LNCAP (cell line): ENCODE results near the gene PHF11.

Source experiments
- TF ChIP-seq, protein P1 (sequence below): fragments of 450-650 bp; IDR thresholded peaks from 2 replicates; pipeline ENCODE4 v1.5.1; 2017; ENCODE audit warnings: mild to moderate bottlenecking

PHF11 gene

DNA sequence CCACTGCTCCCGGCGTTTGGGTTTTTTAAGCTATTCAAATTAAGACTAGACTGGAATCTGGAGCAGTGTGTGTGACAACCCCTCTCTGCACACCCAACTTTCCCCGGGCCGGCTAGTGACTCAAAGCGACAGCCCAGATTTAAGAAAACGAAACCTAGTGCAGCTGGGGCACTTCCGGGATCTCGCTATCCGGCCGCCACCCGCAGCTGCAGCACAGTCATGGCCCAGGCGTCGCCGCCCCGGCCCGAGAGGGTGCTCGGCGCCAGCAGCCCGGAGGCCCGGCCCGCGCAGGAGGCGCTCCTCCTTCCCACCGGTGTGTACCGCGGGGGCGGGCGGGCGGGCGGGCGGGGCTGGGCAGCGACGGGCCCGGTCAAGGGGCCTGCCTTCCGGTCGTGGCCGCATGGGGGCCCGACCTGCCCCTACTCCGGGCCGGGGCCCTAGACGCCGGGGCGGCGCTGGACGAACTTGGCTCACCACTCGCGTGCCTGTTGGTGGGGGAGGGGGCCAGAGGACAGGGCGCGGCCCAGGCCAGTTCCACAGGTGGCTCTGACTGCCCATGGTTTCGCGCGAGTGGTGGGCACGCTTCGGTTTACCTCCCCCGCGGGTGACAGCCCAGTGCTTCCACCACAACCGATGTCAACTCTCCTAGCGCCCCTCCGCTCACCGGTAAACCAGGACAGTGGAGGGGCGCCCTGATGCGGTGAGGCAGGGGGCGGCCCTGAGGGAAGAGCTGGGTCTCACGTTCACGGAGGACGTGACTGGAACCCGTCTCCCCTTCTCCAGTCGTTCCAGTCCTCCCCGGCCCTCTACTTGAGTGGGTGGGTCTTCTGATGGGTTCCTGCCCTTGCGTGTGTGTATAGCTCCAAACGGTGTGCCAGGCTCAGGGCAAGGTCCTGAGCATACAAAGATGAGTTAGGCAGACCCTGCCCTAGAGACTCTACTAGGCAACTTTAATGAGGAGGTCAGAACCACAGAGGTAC lies at the start of gene PHF11:
Gene PHF11, plus strand, starts transcription at position 171 of the 980 bp plus-strand sequence. Its CDS starts 49 bp downstream, at position 220.
- TF ChIP-seq, protein P1, sequence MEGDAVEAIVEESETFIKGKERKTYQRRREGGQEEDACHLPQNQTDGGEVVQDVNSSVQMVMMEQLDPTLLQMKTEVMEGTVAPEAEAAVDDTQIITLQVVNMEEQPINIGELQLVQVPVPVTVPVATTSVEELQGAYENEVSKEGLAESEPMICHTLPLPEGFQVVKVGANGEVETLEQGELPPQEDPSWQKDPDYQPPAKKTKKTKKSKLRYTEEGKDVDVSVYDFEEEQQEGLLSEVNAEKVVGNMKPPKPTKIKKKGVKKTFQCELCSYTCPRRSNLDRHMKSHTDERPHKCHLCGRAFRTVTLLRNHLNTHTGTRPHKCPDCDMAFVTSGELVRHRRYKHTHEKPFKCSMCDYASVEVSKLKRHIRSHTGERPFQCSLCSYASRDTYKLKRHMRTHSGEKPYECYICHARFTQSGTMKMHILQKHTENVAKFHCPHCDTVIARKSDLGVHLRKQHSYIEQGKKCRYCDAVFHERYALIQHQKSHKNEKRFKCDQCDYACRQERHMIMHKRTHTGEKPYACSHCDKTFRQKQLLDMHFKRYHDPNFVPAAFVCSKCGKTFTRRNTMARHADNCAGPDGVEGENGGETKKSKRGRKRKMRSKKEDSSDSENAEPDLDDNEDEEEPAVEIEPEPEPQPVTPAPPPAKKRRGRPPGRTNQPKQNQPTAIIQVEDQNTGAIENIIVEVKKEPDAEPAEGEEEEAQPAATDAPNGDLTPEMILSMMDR: no peak

DNA sequence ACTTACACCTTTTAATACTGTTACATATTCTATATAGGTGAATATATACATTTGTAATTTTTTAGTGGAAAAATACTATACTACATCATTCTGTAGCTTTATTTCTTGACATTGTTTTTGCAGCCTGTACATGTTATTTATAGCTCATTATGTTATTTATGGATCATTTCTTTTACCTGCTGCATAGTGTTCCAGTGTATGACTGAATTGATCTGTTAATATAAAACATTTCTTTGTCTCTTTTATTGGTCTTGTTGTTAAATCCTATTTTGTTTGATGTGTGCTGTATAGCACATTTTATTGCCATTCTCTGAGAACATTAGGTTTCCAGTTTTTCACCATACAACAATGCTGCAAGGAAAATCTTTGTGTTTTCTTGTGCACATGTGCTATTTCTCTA lies 49.3 kb upstream of the PHF11 start:
- TF ChIP-seq, protein P1: no peak

DNA sequence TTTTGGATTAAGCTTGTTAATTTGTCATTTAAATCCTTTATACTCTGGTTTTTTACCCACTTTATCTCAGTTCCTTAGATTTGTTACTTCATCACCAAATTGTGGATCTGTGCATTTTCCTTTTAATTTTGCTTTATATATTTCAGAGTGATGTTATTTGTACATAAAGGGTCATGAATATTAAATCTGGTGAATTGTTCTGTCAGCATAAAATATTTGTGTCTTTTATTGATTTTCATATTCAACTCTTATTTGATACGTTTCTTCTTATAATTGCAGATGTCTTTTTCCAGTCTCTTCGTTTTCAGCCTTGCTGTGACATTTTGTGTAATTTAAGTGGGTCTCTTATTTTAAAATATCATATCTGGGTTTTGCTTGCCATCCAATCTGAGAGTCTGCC lies 47.0 kb upstream of the PHF11 start:
- TF ChIP-seq, protein P1: no peak

- TF ChIP-seq, protein P1: no peak
These were observed 45.5 kb upstream of the PHF11 start for GRCh38 chr13:49450105-49450819.

DNA sequence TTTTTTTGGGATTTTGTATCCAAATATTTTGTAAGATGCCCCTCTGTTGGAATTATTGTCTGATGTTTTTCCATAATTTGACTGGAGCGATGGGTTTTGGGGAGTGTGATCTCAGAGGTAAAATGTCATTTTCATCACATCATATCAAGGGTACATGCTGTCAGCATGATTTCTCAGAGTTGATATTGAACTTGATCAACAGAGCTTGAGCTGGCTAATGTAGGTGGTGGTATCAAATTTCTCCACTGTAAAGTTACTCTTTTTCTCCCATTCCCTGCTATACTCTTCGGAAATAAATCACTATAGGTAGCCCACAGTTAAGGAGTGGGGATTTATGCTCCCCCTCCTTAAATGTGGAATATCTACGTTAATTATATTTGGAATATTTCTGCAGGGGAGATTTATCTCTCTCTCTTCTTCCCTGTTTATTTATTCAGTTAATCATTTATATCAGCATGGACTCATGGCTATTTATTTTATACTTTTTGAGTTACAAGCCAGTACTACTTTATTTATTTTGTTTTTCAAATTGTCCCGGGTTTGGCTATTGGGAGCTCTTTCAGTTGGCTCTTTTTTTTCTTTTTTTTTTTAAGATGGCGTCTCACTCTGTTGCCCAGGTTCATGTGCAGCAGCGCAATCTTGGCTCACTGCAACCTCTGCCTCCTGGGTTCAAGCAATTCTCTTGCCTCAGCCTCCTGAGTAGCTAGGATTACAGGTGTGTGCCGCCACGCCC lies 42.9 kb upstream of the PHF11 start:
- TF ChIP-seq, protein P1: no peak

- TF ChIP-seq, protein P1: no peak
These were observed 42.3 kb upstream of the PHF11 start for GRCh38 chr13:49453465-49453864.

DNA sequence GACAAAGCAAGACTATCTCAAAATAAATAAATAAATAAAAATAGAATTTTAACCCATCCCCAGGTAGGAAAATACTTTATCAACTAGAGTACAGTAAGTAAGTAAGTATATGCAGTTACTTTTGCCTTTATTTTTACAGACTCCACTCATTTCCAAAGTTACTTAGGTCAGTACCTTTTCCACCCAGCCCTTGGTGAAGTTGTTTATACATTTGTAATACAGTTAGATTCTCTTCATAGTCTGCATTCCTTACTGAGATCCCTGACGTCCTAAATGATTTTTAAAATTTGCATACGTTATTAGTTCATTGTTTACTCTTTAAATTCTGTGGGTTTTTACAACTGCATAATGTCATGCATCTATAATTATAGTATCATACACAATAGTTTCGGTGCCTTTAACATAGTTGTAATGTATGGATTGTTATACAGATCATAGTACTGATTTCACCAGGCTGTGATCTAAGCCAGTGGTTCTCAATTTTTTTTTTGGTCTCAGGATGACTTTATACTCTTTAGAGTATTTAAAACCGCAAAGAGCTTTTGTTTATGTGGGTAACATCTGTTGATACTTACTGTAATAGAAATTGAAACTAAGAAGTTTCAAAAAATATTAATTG lies 41.3 kb upstream of the PHF11 start:
- TF ChIP-seq, protein P1: no peak
